Endothelial cell of umbilical vein (primary cell): ENCODE data around the gene CES4A.

ENCODE experiments used
- CTCF ChIP-seq, 2 donors: IDR thresholded peaks; 1 replicate in 1 of 2; 2 replicates in 1 of 2; pipeline ENCODE4 v1.5.1; 2011; ENCODE audit warnings: low read length in 2 of 2, mild to moderate bottlenecking in 2 of 2, moderate library complexity in 2 of 2, control low read depth in 1 of 2, inconsistent platforms in 1 of 2, low read depth in 1 of 2; ENCODE audit not compliant: insufficient read depth in 1 of 2; ENCODE audit errors: extremely low read depth in 1 of 2
- POLR2A ChIP-seq: IDR thresholded peaks from 2 replicates; pipeline ENCODE4 v1.6.1; 2012; ENCODE audit warnings: low read depth, mild to moderate bottlenecking, control low read depth, low read length

- no peak for TF ChIP-seq CTCF (IDR thresholded peaks at IDR 0.05; ENCODE audit: extremely low read depth in 1 of 2, insufficient read depth in 1 of 2, low read depth in 1 of 2, low read length in 2 of 2)
- TF ChIP-seq POLR2A, result no peak
Observed at GRCh38 chr16:67016143-67016542, 27.8 kb downstream of the CES4A start.
